Measurements from ENCODE around the gene CMPK2. TPM values are rescaled to one million over a fixed set of nuclear protein-coding genes. Genes with fewer than 3 reads are reported as not detected.

Gene CMPK2
- total and polyA plus RNA-seq, 9 of the 15 experiments (the other 6 are each of a cell fraction or from before 2014, with no cell fraction given), result 2.6 to 10.5 (median 5.0) TPM

DNA sequence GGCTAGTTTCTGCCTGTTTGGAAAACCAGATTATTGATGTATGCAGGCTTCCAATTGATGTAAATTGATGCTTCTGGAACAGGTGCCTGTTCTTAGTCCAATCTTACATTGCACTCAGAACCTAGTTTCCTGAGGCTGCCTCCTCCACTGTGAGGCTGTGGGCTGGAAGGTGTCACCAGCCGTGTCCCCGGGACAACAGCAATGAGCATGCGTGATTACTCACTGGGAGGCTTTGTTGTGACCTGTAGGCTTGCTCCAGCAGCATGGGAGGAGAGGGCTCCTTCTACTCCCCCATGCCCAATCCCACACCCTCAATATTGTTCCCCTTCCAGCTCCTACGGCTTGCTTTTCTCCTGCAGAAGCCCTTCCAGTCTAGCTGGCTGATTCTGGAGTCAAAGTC is 23.0 kb upstream of the CMPK2 start (continued):
- TF ChIP-seq CXXC5 (CRISPR knock-in tag; IDR thresholded peaks at IDR 0.05), result peak; percentile 20; the same call in 1 of the 2 replicates

DNA sequence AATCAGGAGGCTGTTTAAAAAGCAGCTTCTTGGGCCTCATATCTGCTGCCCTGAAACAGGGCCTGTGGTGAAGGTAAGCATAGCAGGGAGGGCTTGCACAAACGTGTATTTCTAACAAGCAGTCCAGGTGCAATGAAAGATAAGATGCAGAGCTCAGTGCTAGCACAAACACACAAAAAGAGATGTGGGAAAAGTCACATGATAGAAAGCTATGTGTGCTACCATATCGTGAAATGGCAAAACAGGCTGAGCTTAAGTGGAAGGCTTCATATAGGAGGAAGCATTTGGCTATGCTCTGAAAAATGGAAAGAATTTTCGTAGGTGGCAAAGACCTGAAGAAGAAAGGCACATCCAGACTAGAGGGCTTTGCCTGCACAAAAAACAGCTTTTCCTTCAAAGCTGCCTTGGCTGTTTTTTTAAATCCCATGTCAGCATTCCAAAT is 22.1 kb upstream of the CMPK2 start:
- Histone ChIP-seq H3K9me3 (replicated peaks; ENCODE audit: control insufficient read depth, insufficient read depth, low read depth, low read length) (no peaks in the 10 kb centered on the region), H3K4me3 (no peak overlapping the region), H4K20me1 (replicated peaks; ENCODE audit: control insufficient read depth, insufficient read depth, low read length) (no peaks in the 10 kb centered on the region), H3K36me3 (ENCODE audit: control insufficient read depth, insufficient read depth, low read length) (no peaks in the 10 kb centered on the region), H3K4me2 (ENCODE audit: insufficient read depth, low read length) (peak overlapping the region; percentile 39), H2AFZ (ENCODE audit: low read depth, low read length) (peak overlapping the region; percentile 57), H3K4me1 (replicated peaks in 1 of 2; ENCODE audit: control insufficient read depth in 2 of 2, insufficient read depth in 2 of 2, low read length in 2 of 2) (peaks cover 20 to 66% of the 10 kb centered on the region in 2 experiments), H3K79me2 (ENCODE audit: control insufficient read depth, insufficient read depth, low read length) (no peaks in the 10 kb centered on the region), H3K9me1 (ENCODE audit: control insufficient read depth, insufficient read depth, low read length) (no peaks in the 10 kb centered on the region), H3K27me3 (ENCODE audit: control insufficient read depth in 2 of 2, insufficient read depth in 2 of 2, low read length in 2 of 2) (no peaks in the 10 kb centered on the region), H3K27ac (ENCODE audit: extremely low read depth, low read depth, low read length) (peak overlapping the region; percentile 73), H3K9ac (ENCODE audit: insufficient read depth in 1 of 2, low read depth in 2 of 2, low read length in 2 of 2) (peak overlapping the region in 1 of 2 experiments; percentile 48; a peak in 2 of 4 replicates)
- in situ Hi-C loops (cut with MboI) (no loop called here), intact Hi-C loops (cut with micrococcal nuclease) (loop anchor here (1.0 kb wide), 1 partner anchor 40 kb away; no protein-coding TSS in a partner anchor)
- peak; percentile 92 for ATAC-seq
- WGBS (ENCODE audit: insufficient coverage, low coverage, missing lambda C conversion rate), result 0% methylated on average over 3 of the region's 3 CpGs
- DNase-seq (ENCODE audit: extremely low read depth in 1 of 4, low spot score in 3 of 4), result peak; percentile 76 to 94 (median 78)
- CTCF ChIA-PET (ENCODE audit: low intra/inter-chr PET ratio), result no interaction called here
- BruUV-seq (replicated peaks), result no TSS peak
- POLR2A ChIA-PET, result interaction anchor here (0.5 to 1.5 kb wide), 9 partner anchors 8 to 70 kb away, joined by 3 to 10 read pairs (median 3); partner anchors contain the start of genes RNF144A and RSAD2
- peak; percentile 96 for FAIRE-seq
- TF ChIP-seq XRCC4 (IDR thresholded peaks at IDR 0.05; ENCODE audit: extremely low read depth, insufficient read depth, insufficient read length) (no peak), ZNF41 (CRISPR knock-in tag; conservative IDR thresholded peaks at IDR 0.05) (peak; percentile 69), SRSF7 (optimal IDR thresholded peaks at IDR 0.05; ENCODE audit: low read depth, low read length) (no peak), NRF1 (conservative IDR thresholded peaks at IDR 0.05 in 1 of 2, IDR thresholded peaks at IDR 0.05 in 1 of 2) (0 out of 4 replicates have a peak, but pooled peaks of 1 of the 2 experiments have one; percentile 32), RCOR1 (IDR thresholded peaks at IDR 0.05; ENCODE audit: borderline replicate concordance in 1 of 2, low read depth in 2 of 2, low read length in 2 of 2) (peak; percentile 86 to 94; a peak in 3 of 4 replicates), SRF (CRISPR knock-in tag; IDR thresholded peaks at IDR 0.05) (peak in 1 of 2 experiments; percentile 59; a peak in 2 of 4 replicates), ILK (tag; IDR thresholded peaks at IDR 0.05; ENCODE audit: borderline replicate concordance, low read depth) (no peak), CEBPB (tag; IDR thresholded peaks at IDR 0.05) (peak; percentile 68), ZNF764 (CRISPR knock-in tag; IDR thresholded peaks at IDR 0.05; ENCODE audit: low read depth) (no peak), MYNN (IDR thresholded peaks at IDR 0.05) (peak; percentile 98), MYNN (CRISPR knock-in tag; IDR thresholded peaks at IDR 0.05) (no peak)
- TF ChIP-seq, protein P1, sequence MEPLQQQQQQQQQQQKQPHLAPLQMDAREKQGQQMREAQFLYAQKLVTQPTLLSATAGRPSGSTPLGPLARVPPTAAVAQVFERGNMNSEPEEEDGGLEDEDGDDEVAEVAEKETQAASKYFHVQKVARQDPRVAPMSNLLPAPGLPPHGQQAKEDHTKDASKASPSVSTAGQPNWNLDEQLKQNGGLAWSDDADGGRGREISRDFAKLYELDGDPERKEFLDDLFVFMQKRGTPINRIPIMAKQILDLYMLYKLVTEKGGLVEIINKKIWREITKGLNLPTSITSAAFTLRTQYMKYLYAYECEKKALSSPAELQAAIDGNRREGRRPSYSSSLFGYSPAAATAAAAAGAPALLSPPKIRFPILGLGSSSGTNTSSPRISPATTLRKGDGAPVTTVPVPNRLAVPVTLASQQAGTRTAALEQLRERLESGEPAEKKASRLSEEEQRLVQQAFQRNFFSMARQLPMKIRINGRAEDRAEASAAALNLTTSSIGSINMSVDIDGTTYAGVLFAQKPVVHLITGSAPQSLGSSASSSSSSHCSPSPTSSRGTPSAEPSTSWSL (CRISPR knock-in tag; IDR thresholded peaks at IDR 0.05; ENCODE audit: borderline replicate concordance), result no peak
- TF ChIP-seq, protein P2, sequence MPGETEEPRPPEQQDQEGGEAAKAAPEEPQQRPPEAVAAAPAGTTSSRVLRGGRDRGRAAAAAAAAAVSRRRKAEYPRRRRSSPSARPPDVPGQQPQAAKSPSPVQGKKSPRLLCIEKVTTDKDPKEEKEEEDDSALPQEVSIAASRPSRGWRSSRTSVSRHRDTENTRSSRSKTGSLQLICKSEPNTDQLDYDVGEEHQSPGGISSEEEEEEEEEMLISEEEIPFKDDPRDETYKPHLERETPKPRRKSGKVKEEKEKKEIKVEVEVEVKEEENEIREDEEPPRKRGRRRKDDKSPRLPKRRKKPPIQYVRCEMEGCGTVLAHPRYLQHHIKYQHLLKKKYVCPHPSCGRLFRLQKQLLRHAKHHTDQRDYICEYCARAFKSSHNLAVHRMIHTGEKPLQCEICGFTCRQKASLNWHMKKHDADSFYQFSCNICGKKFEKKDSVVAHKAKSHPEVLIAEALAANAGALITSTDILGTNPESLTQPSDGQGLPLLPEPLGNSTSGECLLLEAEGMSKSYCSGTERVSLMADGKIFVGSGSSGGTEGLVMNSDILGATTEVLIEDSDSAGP (CRISPR knock-in tag; IDR thresholded peaks at IDR 0.05), result no peak
- TF ChIP-seq, protein P3, sequence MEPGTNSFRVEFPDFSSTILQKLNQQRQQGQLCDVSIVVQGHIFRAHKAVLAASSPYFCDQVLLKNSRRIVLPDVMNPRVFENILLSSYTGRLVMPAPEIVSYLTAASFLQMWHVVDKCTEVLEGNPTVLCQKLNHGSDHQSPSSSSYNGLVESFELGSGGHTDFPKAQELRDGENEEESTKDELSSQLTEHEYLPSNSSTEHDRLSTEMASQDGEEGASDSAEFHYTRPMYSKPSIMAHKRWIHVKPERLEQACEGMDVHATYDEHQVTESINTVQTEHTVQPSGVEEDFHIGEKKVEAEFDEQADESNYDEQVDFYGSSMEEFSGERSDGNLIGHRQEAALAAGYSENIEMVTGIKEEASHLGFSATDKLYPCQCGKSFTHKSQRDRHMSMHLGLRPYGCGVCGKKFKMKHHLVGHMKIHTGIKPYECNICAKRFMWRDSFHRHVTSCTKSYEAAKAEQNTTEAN (CRISPR knock-in tag; IDR thresholded peaks at IDR 0.05), result peak; percentile 94

Measured in K562 (cell line).